HG02610 (cell line): ENCODE results near the gene ZNF367.

Experiments used
- ATAC-seq: cut with Tn5 transposase; IDR thresholded peaks from one replicate; pipeline ENCODE4 v1.9.1; 2021; ENCODE audit warnings: mild to moderate bottlenecking, moderate library complexity; ENCODE audit not compliant: unreplicated experiment

Gene ZNF367

DNA sequence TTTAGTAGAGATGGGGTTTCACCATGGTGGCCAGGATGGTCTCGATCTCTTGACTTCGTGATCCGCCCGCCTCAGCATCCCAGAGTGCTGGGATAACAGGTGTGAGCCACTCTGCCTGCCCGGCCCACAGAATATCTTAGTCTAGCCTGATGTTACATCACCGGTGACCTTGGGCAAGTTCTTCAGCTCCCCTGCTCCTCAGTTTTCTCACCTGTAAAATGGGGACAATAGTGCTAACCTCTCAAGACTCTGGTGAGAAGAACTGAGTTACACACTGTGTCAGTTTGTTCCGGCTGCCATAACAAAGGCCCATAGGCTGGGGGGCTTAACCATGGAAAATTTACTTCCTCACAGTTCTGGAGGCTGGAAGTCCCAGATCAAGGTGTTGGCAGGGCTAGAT is 19.3 kb upstream of the ZNF367 start:
- no peak for ATAC-seq

DNA sequence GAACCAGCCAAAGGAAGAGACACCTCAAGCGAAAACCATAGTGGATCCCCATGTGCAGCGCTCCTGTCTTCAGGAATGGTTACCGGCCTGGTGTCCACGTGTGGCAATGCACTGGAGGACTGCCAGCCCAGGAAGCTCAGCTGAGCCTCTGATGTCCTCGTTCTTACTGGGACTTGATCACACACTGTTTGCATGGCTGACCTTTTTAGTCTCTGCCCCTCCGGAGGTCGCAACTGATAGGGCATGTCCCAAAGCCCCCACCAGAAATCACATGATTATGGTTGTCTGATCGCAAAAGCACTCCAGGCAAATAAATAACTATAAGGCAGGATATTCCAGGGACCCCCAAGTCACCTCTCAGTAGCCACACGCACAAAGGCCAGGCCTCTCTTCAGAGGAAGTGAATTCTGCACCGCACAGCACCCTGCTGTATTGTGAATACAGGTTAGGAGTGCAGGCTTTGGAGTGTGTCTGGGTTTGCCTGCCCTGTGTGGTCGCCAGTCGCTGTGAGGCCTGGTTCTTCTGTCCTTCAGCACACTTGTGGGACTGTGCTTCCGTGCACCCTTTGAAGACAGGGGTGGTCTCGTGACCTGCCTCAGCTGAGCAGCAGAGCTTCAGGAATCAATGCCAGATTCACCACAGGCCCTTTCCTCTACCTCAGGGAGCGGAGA is 18.4 kb upstream of the ZNF367 start:
- ATAC-seq: no peak

DNA sequence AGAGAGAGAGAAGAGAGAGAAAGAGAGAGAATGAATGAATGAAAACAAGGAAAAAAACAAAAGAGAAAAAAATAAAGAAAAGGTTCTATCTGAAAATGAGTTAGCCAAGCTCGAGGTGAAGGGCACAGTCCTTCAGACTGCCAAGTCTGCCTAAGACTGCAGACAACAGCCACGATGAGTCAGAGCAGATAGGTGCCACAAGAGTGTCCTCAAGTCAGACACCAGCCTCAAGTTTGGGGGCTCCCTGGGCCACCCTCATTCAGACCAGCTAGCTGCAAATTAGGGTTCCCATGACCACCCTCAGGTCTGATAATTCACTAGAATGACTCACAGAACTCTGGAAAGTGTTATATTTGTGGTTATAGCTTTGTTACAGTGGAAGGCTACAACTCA is 17.9 kb upstream of the ZNF367 start:
- ATAC-seq: no peak

DNA sequence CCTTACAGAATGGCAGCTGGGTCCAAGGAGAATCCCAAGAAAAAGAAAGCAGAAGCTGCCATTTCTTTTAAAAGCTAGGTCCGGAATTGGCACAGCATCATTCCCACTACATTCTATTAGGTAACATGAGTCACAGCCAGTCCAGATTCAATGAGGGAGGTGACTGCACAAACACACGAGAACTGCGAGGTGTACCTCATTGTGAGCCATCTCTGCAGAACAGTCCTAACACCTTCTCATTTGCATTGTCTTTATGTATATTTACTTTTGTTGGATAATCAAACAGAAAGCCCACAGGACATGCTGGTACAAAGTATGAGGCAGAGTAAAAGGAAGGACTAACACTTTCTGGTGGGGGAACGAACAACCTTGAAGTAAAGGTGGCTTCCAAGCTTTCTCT is 17.2 kb upstream of the ZNF367 start:
- ATAC-seq: no peak

DNA sequence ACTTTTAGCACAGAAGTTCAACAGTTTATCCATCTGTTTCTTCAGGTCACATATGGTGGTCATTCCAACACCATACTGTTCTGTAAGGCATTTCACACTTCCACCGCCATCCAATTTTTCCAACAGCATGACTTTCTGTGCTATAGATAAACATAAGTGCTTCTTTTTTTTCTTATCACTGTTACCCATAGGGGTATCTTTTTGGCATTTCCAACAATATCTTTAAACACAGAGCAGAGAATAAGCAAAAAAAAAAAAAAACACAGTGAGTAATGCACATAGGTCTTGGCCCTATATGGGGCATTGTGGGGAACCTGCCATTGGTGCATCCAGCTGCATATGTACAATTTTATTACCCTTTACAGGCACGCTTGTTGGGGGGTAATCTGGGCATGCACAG is 12.2 kb upstream of the ZNF367 start:
- no peak for ATAC-seq

DNA sequence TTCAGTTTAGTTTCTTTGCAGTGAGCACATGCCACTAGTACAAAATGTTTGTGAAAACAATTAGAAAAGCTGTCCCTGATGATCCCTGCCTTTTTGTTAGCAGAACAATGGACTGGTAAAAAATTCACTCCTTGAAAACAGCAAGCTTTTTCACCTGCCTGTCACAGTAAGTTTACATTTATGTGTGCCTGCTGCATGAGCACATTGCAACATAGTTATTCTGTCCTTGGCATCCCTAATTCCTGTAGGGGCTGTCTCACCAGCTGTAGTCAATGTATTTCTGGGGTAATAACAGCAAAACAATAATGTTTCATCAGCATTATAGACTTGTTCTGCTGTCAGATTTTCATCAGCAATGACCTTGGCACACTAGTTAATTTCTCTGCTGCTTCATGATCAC is 11.6 kb upstream of the ZNF367 start:
- ATAC-seq: no peak

DNA sequence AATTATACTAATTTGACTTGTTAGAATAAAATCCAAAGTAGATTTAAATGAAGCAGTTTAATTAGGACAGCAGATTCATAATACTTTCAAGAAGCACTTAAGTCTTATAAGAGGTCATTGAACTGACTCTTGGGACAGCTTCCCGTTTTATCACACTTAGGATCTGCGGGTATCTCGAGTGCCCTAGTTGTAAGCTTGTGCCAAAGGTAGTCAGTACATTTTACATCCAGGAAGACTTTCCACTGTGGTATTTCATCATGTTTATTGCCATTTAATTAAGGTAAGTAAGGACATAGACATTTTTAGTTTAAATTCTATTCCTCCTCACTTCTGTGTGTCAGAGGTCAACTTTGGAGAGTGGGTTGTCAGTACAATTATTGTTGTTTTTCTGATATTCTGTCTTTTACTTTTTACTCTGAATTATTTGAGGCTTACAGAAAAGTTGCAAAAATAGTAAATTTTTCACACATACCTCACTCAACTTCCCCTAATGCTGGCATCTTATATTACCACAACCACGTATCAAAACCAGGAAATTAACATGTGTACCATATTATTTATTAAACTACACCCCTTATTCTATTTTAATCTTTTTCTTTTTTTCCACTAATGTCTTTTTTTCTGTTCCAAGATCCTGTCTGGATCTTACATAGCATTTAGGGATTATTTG is 7.5 kb upstream of the ZNF367 start:
- no peak for ATAC-seq

DNA sequence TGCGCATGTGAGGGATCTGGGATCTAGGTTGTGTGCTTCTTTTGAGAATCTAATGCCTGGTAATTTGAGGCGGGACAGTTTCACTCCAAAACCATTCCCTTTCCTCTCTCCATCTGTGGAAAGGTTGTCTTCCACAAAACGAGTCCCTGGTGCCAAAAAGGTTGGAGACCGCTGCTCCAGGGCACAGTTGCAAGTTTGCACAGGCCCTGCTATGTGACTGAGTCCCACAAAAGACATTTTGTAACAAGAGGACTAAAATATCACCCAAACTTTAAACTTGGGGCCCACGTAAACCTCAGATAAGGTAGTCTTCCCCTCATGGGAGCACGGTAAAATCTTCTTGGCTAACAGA is 5.8 kb upstream of the ZNF367 start:
- ATAC-seq: no peak

DNA sequence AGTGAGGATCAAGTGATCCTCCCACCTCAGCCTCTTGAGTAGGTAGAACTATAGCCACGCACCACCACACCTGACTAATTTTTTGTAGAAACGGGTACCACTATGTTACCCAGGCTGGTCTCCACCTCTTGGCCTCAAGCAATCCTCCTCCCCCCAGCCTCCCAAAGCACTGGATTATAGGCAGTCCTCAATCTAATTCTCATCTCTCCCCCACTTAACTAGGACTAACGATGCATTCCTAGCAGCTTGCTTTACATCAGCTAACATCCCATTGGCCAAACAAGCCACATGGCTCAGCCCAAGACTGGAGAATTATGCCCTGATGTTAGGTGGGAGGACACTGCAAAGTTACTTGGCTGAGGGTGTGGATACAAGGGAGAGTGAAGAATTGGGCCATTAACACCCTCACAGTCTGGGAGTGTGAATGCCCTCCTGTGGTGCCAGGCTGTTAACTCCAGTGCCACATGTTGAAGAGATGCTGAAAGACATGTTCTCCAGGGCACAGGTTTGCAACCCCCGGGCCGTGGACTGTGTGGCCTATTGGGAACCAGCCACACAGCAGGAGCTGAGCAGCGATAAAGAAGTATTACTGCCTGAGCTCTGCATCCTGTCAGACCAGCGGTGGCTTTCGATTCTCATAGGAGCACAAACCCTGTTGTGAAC is 5.3 kb upstream of the ZNF367 start:
- no peak for ATAC-seq

DNA sequence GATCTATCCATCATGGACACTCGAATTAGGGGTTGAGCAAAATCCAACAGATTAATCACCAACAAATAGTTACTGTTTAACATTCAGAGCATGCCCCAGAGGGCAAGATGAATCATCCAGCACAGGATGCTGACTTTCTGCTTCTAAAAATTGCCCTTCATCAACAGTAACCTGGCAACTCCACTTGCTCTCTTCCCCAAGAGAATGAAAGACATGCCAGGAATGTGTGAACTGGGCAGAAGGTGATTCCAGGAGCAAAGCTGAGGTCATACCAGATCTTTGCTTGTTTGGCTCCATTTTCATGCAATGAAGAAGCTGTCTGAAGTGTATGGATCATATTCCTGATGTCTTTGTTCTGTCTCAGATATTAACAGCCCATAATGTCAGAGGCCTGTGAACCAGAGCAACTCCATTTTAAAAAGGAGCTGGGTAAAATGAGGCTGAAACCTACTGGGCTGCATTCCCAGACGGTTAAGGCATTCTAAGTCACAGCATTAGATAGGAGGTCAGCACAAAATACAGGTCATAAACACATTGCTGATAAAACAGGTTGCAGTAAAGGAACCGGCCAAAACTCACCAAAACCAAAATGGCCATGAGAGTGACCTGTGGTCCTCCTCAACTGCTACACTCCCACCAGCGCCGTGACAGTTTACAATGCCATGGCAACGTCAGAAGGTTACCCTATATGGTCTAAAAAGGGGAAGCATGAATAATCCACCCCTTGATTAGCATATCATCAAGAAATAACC is 2.5 kb upstream of the ZNF367 start:
- no peak for ATAC-seq

DNA sequence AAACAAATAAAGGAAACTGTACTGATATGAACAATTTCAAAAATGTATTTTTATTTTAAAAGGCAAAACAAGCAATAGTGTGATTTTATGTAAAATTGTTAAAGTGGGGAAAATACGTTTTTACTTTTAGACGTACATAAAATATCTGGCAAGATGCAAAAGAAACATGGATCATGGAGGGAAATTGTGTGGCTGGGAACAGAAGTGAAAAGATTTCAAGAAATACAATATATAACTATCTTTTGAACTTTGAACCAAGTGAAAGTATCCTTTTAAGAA is 1.5 kb upstream of the ZNF367 start:
- ATAC-seq: no peak

DNA sequence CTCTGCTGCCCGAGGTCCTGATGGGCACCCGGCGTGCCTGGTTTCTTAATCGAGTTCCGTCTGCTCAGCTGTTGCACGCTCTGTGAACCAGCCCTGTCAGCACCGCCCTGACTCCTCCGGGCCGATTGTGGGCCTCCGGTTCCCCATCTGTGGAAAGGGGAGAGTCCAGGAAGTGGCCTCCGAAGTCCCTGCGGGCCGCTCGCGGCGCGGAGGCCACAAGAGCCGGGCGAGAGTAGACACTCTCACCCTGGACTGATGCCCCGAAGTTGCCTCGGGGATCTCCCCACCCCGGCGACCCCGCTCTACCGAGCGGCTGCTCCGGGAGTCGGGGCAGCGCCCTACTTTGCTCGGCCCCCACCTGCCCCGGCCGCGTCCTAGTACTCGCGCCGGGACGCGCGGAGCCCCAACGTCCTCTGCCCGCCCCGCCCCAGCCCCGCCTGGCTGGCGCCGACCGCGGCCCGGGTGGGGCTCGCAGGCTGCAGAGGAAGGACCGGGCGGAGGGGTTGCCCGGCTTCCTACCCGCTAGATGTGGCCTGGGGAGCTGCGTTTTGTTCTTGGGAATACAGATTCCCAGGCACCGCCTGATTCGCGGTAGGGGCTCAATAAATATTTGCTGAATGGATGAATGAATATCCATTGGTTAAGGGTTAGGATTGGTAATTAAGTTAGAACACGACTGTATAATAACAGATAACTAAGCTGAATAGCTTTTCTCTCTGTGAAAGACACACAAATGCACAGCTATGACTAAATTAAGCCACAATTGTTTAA is 935 bp upstream of the ZNF367 start:
- ATAC-seq: peak; percentile 32

DNA sequence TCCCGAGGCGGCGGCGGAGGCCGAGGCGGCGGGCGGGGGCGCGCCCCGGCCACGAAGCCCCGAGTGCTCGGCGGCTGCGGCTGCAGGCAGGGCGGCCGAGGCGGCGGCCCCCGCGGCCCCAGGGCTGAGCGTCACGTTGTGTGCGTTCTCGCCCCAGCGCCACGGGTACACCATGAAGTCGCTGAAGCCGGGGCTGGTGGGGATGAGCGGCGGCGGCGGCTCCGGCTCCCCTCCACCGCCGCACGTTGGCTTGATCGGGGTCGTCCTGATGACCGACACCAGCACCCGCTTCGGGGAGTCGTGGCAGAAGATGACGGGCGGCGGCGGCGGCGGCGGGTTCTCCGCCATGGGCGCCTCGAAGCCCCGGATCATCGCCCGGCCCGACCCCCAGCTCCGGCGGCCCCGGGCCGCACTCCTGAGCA is 498 bp downstream of the ZNF367 start:
- ATAC-seq: no peak

DNA sequence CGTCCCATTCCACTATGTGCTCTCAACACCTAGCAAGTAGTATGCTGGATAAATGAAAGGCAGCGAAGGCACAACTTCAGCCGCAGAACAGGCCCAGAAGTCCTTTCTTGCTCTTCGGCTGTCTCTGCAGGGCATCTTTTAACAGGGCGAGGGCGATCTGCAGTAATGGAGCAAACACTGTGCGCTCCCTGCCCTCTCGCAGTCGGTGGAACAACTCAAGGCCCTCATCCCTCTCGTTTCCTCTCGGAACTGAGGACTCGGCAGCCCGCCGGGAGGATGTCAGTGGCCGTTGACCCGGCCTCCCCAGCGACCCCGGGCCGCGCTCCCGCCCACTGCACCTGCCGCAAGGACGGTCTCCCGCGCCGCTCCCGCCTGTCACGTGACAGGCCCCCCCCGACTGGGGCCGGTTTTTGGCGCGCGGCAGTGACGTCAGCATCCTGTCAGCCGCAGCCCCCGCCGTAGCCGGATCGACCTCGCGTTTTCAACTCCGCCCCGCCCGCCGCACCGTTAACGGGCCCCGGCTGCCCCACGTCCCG is 1.1 kb downstream of the ZNF367 start:
- peak; percentile 13 for ATAC-seq

DNA sequence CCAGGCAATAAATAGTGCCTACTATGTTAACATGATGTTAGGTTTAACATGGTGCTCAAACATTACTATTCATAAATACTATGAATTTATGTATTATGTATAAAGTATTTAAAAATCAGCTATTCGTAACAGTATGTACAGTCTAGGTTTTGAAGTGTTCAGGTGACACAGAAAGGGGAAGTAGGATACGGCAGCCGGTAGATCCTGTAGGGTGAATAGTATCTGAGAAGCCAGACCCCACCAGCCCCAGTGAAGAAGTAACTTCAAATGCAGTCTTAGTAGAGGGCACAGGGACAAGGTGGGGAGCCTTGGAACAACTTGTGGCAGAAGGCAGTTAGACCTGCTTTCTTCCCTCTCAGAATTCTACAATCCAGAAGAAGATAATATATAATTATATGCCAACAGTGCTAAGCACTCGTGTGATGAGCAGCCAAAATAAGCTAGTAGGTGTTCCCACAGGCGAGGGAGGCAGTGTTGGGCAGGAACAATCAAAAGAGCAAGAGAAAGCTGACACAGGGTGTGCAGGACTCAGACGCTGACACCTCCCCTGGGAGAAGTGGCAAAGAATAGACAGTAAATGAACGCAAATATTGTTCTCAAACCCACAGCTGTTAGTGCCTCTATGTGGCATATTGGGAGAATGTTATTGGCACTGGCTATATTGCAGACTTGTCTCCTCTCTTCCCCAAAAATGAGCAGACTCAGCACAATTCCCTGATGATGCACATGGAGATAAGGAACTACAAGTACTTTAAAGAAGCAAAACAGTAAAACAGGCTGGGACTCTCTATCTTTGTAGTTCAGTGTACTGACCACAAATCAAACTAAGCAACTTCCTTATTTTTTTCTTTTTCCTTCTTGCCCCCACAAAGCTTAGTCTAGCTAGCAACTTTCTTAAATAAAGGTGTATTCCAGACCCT is 4.6 kb downstream of the ZNF367 start:
- peak; percentile 27 for ATAC-seq

DNA sequence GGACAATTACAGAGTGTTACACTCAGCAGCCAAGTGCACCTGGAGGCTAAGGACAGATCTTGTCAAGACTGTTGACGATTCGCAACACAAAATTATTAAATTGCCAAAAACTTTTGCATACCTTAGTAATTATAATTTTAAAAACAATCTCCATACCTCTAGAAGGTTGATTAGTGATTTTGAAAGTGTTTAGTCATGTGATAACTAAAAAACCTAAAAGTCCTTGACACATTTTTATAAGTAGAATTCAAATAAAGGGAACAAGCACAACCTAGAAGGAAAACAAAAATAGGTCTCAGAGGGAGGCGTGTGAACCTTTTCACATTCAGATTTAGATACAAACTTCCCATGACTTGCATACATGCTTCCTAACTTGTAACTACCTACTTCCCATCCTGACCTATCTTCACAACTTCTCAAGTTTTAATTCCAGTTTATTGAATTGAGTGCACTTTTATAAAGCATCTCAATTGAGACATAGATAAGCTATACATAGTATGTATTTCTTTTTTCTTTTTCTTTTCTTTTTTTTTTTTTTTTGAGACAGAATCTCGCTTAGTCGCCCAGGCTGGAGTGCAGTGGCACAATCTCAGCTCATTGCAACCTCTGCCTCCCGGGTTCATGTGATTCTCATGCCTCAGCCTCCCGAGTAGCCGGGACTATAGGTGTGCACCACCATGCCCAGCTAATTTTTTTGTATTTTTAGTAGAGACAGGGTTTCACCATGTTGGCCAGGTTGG is 5.8 kb downstream of the ZNF367 start:
- ATAC-seq: no peak

DNA sequence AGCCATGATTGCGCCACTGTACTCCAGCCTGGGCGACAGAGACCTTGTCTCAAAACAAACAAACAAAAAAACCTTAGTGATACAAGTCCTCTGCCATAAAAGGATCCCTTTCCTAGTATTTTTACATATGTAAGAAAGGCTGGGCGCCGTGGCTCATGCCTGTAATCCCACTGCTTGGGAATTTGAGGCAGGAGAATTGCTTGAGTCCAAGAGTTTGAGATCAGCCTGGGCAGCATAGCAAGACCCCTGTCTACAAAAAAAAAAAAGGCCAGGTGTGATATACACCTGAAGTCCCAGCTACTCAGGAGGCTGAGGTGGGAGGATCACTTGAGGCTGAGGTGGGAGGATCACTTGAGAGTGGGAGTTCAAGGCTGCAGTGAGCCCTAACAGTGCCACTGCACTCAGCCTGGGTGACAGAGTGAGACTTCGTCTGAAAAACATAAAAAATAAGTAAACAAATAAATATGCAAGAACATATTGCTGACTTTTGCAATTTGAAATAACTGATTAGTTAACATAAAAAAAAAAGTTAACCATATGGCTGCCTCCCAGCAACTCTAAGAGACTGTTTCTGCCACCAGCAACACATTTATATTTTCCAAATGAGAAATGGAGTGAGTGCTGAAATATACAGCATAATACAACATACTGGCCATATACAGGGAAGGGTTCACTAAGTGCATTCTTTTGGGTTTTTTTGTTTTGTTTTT is 6.9 kb downstream of the ZNF367 start:
- ATAC-seq: no peak

DNA sequence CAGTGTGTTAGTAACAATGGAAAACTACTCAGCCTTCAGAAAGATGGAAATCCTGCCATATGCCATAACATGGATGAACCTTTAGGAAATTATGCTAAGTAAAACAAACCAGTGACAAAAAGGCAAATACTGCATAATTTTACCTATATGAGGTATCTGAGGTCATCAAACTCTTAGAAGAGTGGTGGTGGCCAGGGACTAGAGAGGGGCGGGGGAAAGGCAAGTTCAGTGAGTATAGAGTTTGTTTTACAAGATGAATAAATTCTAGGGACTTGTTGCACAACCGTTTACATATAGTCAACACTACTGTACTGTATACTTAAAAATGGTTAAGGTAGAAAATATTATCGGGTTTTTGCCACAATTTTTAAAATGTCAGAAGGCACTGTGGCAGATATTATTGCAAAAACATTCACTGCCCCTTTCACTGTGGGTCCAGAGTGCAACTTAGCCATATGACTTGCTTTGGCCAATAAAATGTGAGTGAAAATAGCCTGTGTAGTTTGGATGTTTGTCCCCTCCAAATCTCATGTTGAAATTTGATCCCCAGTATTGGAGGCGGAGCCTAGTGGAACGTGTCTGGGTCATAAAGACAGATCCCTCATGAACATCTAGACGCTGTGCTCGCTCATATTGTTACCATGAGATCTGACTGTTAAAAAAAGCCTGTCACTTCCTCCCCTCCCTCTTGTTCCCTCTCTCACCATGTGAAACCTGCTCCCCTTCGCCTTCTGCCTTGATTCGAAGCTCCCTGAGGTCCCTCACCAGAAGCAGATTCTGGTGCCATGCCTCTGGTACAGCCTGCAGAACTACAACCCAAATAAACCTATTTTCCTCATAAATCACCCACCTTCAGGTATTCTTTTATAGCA is 9.5 kb downstream of the ZNF367 start:
- ATAC-seq: no peak
